ENCODE measurements around the gene SCN11A.

- 0 out of 6 replicates have a peak, but pooled peaks of 2 of the 3 experiments have one; percentile 9 to 11 for TF ChIP-seq CTCF (IDR thresholded peaks at IDR 0.05 in 2 of 3, conservative IDR thresholded peaks at IDR 0.05 in 1 of 3; ENCODE audit: borderline replicate concordance in 1 of 3, insufficient read depth in 1 of 3, low read depth in 2 of 3, low read length in 2 of 3)
- no peak for TF ChIP-seq EZH2phosphoT487 (IDR thresholded peaks at IDR 0.05; ENCODE audit: borderline replicate concordance)
- TF ChIP-seq ELF1 (IDR thresholded peaks at IDR 0.05; ENCODE audit: borderline replicate concordance, low read depth), result no peak
- peak; percentile 29; the same call in 1 of the 2 replicates for TF ChIP-seq RAD21 (IDR thresholded peaks at IDR 0.05; ENCODE audit: low read depth)
- no peak for TF ChIP-seq YY1 (IDR thresholded peaks at IDR 0.05; ENCODE audit: extremely low read depth, insufficient replicate concordance, low read depth, low read length)
- no peak for TF ChIP-seq EZH2 (IDR thresholded peaks at IDR 0.05)
- TF ChIP-seq POLR2A (IDR thresholded peaks at IDR 0.05; ENCODE audit: borderline replicate concordance, extremely low read depth, insufficient read depth, insufficient read length), result no peak
- no peak for TF ChIP-seq MAX (IDR thresholded peaks at IDR 0.05)
- TF ChIP-seq SIN3A (IDR thresholded peaks at IDR 0.05; ENCODE audit: low read depth), result no peak
- TF ChIP-seq ZNF274 (IDR thresholded peaks at IDR 0.05; ENCODE audit: low read depth, low read length), result no peak
- TF ChIP-seq ATF3 (IDR thresholded peaks at IDR 0.05), result no peak
These were observed 27.8 kb upstream of the SCN11A start for GRCh38 chr3:39079530-39079929.
